Measurements from ENCODE around the gene TCF4.

TCF4 gene

DNA sequence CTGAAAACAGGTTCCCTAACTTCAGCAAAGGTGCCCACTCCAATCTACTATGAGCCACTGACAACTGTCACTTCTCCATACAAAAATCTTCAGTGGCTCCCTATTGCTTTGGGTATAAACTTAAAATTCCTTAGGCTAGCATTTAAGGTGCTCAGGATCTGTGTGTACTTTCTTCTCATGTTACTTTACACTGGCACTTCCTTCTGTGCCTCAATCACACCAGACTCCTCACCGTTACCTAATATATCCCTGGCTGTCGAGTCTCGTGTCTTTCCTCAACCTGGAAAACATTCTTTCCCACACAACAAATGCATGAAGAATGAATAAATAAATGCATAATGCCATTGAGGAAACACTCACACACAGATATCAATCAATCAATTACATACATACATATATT, 101.1 kb downstream of the TCF4 start:
- CTCF ChIA-PET, result no interaction called here

DNA sequence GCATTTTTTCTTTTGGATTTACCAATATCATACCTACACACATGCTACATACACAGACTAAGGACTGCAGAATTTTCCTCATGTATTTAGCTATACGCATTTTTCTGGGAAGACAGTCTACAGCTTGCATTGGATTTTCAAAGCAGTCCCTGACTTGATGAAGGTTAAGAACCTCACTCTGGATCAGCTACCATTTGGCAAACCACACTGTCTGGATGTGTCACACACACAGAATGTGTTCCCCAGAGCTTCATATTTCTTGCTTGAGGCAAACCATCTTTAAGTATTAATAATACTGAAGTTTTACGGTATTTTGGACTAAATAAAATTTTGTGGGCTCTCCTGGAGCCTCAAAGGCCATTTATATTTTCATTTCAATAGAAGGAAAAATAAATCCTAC, 102.3 kb downstream of the TCF4 start:
- ChIA-PET POLR2A (no interaction called here), CTCF (no interaction called here)
- TF ChIP-seq TARDBP (IDR thresholded peaks at IDR 0.05) (no peak), PKNOX1 (IDR thresholded peaks at IDR 0.05) (no peak), LEF1 (IDR thresholded peaks at IDR 0.05; ENCODE audit: borderline replicate concordance) (no peak)
- no peak for DNase-seq (ENCODE audit: extremely low spot score)

More for the DNA sequence above, 101.1 kb downstream of the TCF4 start:
- no peak for DNase-seq (ENCODE audit: extremely low spot score)
- POLR2A ChIA-PET, result no interaction called here
- TF ChIP-seq PKNOX1 (IDR thresholded peaks at IDR 0.05) (no peak), FOXM1 (IDR thresholded peaks at IDR 0.05; ENCODE audit: borderline replicate concordance) (no peak), ELF4 (IDR thresholded peaks at IDR 0.05) (no peak), ARNT (IDR thresholded peaks at IDR 0.05) (no peak), NFRKB (IDR thresholded peaks at IDR 0.05) (no peak), ZNF384 (IDR thresholded peaks at IDR 0.05) (no peak), TARDBP (IDR thresholded peaks at IDR 0.05) (no peak), FOXA1 (IDR thresholded peaks at IDR 0.05) (no peak), FOXK2 (IDR thresholded peaks at IDR 0.05) (no peak), SP1 (IDR thresholded peaks at IDR 0.05) (no peak), BHLHE40 (IDR thresholded peaks at IDR 0.05; ENCODE audit: borderline replicate concordance) (no peak), HDGF (IDR thresholded peaks at IDR 0.05; ENCODE audit: borderline replicate concordance) (no peak), CTBP1 (IDR thresholded peaks at IDR 0.05; ENCODE audit: borderline replicate concordance) (no peak), L3MBTL2 (conservative IDR thresholded peaks at IDR 0.05) (no peak), LEF1 (IDR thresholded peaks at IDR 0.05; ENCODE audit: borderline replicate concordance) (no peak)

DNA sequence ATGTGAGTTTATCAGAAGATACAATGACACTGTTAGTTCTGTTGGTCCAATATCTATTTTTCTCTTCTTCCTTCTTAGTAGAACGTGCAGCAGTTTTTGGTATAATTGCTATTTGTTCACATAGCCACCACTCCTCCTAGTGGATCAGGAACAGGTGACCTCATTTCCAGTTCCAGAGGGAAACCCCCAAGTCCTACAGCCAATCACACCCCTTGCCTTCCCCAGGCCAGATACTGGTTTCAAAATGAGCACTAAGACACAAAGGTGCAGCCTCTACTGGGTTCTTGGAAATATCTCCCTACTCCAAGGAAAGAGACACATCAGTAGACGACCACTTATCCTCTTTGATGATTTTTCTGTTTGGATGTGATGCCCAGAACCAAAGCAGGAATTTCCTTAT, 103.2 kb downstream of the TCF4 start:
- CTCF ChIA-PET, result no interaction called here

GRCh38 chr18:55483266-55483871, 104.6 kb downstream of the TCF4 start:
- ChIA-PET CTCF (no interaction called here), POLR2A (no interaction called here)
- no peak for DNase-seq (ENCODE audit: extremely low spot score)
- TF ChIP-seq LEF1 (IDR thresholded peaks at IDR 0.05; ENCODE audit: borderline replicate concordance) (no peak), NFRKB (IDR thresholded peaks at IDR 0.05) (no peak), ZNF384 (IDR thresholded peaks at IDR 0.05) (no peak), SUZ12 (IDR thresholded peaks at IDR 0.05) (no peak), ARNT (IDR thresholded peaks at IDR 0.05) (no peak), PKNOX1 (IDR thresholded peaks at IDR 0.05) (no peak), FOXA1 (IDR thresholded peaks at IDR 0.05) (no peak), FOXM1 (IDR thresholded peaks at IDR 0.05; ENCODE audit: borderline replicate concordance) (no peak)

More for the DNA sequence above, 103.2 kb downstream of the TCF4 start:
- no peak for TF ChIP-seq L3MBTL2 (conservative IDR thresholded peaks at IDR 0.05)
- TF ChIP-seq BHLHE40 (IDR thresholded peaks at IDR 0.05; ENCODE audit: borderline replicate concordance), result no peak
- no peak for TF ChIP-seq LEF1 (IDR thresholded peaks at IDR 0.05; ENCODE audit: borderline replicate concordance)
- no peak for TF ChIP-seq SP1 (IDR thresholded peaks at IDR 0.05)
- no peak for TF ChIP-seq FOXK2 (IDR thresholded peaks at IDR 0.05)
- TF ChIP-seq FOXM1 (IDR thresholded peaks at IDR 0.05; ENCODE audit: borderline replicate concordance), result no peak
- no peak for TF ChIP-seq HDGF (IDR thresholded peaks at IDR 0.05; ENCODE audit: borderline replicate concordance)
- TF ChIP-seq TARDBP (IDR thresholded peaks at IDR 0.05), result no peak
- no peak for TF ChIP-seq CTBP1 (IDR thresholded peaks at IDR 0.05; ENCODE audit: borderline replicate concordance)
- no peak for TF ChIP-seq ELF4 (IDR thresholded peaks at IDR 0.05)
- POLR2A ChIA-PET, result no interaction called here
- DNase-seq (ENCODE audit: extremely low spot score), result no peak

DNA sequence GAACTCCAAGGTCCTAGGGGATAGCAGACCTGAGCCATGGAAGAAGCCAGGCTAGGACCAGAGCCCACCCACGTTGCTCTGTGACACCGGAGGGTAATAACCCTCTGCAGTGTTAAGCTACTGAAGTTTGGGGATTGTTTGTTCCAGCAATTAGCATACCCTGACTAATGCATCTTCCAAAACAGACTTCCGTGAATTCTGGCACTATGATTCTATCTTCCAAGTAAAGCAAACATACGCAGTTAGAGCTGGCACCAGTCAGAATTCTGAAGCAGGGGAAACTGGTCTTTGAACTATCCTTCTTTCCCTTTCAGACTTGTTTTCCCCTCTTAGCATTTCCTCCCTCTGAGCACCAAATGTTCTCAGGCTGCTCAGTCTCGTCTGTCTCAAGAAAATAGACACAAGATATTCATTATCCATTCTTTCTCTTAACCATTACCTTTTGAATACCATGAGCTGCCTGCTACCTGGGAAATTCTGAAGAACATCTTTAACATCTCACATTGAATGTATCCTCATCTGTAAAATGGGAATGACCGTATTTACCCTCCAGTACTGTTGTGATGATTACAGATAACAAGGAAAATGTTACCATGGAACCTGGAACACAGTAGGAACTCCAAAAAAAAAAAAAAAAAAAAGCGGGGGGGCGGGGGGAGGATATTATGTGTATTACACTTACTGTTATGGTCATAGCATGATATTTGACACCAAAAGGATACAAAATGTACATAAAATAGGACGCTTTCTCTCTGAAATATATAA, 108.2 kb downstream of the TCF4 start:
- ChIA-PET POLR2A (no interaction called here), CTCF (no interaction called here)
- TF ChIP-seq PKNOX1 (IDR thresholded peaks at IDR 0.05) (no peak), FOXM1 (IDR thresholded peaks at IDR 0.05; ENCODE audit: borderline replicate concordance) (no peak), SUZ12 (IDR thresholded peaks at IDR 0.05) (no peak), HDGF (IDR thresholded peaks at IDR 0.05; ENCODE audit: borderline replicate concordance) (no peak), LEF1 (IDR thresholded peaks at IDR 0.05; ENCODE audit: borderline replicate concordance) (no peak), L3MBTL2 (conservative IDR thresholded peaks at IDR 0.05) (no peak), TARDBP (IDR thresholded peaks at IDR 0.05) (no peak), ARNT (IDR thresholded peaks at IDR 0.05) (no peak), BHLHE40 (IDR thresholded peaks at IDR 0.05; ENCODE audit: borderline replicate concordance) (no peak), FOXA1 (IDR thresholded peaks at IDR 0.05) (no peak), CTBP1 (IDR thresholded peaks at IDR 0.05; ENCODE audit: borderline replicate concordance) (no peak), ELF4 (IDR thresholded peaks at IDR 0.05) (no peak), SP1 (IDR thresholded peaks at IDR 0.05) (no peak), ZNF384 (IDR thresholded peaks at IDR 0.05) (no peak), NFRKB (IDR thresholded peaks at IDR 0.05) (no peak), FOXK2 (IDR thresholded peaks at IDR 0.05) (no peak)
- no peak for DNase-seq (ENCODE audit: extremely low spot score)

All from HEK293T (cell line).